Raji (cell line): ENCODE measurements around the gene ZFYVE21.

Experiments used
- POLR2A ChIP-seq: IDR thresholded peaks from 2 replicates; pipeline ENCODE4 v1.6.1; 2011; ENCODE audit warnings: low read depth, low read length, control low read depth; ENCODE audit not compliant: insufficient read depth

Gene ZFYVE21

GRCh38 chr14:103724116-103724515 is 8.5 kb downstream of the ZFYVE21 start:
- TF ChIP-seq POLR2A = no peak

GRCh38 chr14:103725001-103725682 is 9.5 kb downstream of the ZFYVE21 start:
- no peak for TF ChIP-seq POLR2A

DNA sequence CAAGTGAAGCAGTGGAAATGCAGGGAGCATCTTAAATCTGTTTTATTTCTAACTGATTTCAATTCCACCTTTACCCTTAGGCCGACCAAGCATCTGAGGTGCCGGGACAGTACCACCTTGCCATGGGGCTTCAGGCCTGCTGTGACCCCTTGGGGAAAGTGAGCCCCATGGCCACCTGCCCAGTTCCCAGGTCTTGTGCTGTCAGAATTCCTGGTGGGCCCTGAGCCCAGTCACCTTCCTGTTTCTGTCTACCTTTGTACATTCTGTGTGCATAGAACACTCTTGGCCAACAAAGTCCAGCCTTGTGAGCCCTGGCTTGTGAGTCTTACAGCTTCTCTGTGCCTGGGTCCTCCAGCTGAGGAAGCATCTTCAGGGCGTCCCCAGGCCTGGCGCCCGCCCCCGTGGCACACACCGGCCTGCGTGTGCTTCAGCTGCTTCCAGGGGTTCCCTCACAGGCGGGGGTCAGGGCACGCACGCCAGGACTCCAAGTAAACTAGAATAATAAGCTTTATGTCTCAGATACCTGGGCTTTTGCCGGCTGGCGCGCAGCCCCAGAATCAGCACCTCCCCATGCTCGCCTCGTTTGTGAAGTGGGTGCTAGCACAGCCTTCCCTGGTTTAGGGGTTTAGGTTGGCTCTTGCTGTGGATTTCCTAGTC is 10.3 kb downstream of the ZFYVE21 start:
- TF ChIP-seq POLR2A = no peak

- no peak for TF ChIP-seq POLR2A
These were observed 10.9 kb downstream of the ZFYVE21 start for GRCh38 chr14:103726474-103726873.

GRCh38 chr14:103727313-103727980 is 11.8 kb downstream of the ZFYVE21 start:
- TF ChIP-seq POLR2A = no peak

DNA sequence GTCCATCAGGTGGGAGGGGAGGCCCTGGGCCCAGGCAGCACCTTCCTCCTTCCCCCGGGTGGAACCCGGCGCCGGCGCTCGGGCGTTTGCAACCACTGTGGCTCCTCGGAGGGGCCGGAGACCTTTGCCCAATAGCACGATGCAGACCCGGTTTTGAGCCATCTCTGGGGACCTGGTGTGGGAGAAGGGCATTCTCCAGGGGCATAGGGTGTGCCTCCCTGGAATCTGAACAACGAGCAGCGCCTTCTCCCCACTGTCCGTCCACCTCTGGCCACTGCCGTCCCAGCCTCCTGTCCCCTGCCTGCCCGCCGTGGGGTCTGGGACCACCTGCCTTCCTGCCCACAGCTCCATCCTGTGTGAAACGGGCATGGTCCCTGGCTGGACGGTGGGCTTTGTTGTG is 12.5 kb downstream of the ZFYVE21 start:
- TF ChIP-seq POLR2A = no peak

DNA sequence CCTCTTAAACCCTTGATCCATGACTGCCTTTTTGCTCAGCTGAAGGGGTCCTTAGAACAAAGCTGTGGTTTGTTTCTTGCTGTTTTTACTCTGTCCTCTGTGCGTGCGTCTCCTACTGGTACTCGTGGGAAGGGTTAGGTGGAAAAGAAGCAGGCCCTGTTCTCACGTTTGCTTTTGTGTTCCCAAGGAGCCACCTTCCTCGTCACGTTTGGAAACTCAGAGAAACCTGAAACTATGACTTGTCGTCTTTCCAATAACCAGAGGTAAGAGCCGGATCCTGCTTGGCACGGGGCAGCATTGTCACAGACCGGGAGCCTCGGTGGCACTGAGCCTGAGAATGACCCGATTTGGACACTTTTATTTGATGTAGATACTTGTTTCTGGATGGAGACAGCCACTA is 13.1 kb downstream of the ZFYVE21 start:
- TF ChIP-seq POLR2A = no peak

GRCh38 chr14:103729496-103730448 is 14.2 kb downstream of the ZFYVE21 start:
- no peak for TF ChIP-seq POLR2A

DNA sequence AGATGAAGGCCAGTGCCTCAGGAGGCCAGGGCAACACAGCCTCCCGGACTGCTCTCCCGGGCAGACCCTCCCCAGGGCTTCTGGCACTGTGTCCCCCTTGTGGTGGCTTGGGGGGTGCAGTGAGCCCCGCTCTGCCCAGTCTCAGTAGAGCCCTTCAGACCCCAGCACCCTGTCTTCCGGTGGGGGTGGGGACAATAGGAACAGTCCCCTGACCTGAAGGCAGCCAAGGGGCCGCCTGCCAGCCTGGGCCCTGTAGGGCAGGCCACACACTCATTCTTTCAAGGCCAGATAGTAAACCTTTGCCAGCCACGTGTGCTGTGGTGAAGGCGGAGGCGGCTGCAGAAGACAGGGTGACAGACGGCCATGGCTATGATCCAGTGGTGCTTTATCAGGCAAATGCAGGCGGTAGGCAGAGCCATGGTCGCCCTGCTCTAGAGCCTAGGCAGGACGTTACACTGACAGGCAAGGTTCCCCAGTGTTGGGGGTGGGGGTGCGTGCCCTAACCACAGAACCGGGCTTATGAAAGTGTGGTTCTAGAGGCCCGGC is 15.0 kb downstream of the ZFYVE21 start:
- no peak for TF ChIP-seq POLR2A

DNA sequence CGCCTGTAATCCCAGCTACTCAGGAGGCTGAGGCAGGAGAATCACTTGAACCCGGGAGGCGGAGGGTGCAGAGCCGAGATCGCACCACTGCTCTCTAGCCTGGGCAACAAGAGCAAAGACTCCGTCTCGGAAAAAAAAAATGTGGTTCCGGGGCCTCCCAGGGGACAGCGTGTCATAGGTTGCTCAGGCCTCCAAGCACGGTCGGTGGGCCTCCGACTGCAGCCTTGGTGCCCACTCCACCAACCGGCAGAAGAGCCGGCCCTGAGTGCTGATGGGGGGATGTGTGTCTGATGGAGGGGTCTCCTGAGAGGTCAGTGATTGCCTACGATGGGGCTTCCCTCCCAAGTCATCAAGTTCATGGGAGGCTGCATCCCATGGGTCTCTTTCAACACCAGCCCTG is 15.9 kb downstream of the ZFYVE21 start:
- TF ChIP-seq POLR2A = no peak

- no peak for TF ChIP-seq POLR2A
These were observed 16.6 kb downstream of the ZFYVE21 start for GRCh38 chr14:103731916-103732867.

DNA sequence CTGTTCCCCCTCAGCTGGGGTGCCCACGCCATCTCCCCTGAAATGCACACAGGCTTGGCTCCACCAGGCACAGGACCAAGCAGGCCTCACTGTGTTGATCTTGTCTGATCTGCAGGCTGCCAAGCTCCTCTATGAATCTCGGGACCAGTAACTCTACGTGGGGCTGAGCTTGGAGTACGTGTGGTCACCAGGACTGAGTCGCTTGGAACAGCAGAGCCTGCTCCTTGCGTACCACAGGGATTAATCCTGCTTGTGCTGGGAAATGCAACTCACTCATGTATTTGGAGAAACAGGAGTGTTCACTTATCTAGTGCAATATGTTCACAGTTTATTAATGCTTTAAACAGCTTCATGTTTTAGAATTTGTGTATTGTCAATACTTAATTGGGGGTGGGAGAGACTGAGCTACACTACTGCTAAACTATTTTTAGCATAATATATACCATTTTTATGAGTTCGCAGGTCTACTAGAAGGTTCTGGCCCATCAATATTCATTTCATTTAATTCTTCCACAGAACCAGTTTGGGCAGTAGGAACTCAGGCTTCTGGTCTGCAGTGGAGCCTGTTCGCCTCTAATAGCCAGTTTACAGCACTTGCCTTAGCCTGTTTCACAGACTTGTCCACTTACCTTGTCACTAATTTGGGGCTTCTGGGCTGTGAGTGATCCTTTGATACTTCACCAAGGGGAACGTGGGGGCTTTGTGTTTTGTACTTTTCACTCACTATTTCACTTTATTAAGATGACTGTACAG is 17.4 kb downstream of the ZFYVE21 start:
- TF ChIP-seq POLR2A = no peak

GRCh38 chr14:103733651-103734050 is 18.0 kb downstream of the ZFYVE21 start:
- no peak for TF ChIP-seq POLR2A
